GM12875 (cell line): ENCODE measurements around the gene LURAP1L.

Experiments
- H3K4me3 ChIP-seq: one replicate; pipeline ENCODE4 v1.5.1; 2011; ENCODE audit warnings: low read depth, low read length, control low read depth
- TF ChIP-seq, protein P1 (sequence below): IDR thresholded peaks from 2 replicates; pipeline ENCODE4 v1.5.1; 2011; ENCODE audit warnings: low read depth, mild to moderate bottlenecking, control low read depth, inconsistent platforms, low read length, moderate library complexity, borderline replicate concordance; ENCODE audit not compliant: insufficient read depth

LURAP1L gene

DNA sequence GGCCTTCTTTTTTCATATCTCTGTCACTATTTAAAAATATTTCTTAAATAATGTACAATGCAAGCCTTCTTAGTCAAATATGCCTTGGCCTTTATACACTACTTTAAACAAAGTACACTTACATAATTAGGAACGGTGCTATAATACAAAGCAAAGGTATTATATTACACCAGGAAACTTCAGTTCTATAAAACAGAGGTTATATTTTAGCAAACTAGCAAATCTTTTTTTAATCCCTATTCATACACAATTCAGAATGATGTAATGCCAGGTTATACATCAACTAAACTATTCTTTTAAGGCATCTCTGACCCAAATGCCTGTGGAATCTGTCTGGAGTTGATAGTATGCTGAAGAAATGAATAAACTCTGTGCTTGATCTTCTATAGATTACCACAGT is 10.7 kb upstream of the LURAP1L start:
- TF ChIP-seq, protein P1, sequence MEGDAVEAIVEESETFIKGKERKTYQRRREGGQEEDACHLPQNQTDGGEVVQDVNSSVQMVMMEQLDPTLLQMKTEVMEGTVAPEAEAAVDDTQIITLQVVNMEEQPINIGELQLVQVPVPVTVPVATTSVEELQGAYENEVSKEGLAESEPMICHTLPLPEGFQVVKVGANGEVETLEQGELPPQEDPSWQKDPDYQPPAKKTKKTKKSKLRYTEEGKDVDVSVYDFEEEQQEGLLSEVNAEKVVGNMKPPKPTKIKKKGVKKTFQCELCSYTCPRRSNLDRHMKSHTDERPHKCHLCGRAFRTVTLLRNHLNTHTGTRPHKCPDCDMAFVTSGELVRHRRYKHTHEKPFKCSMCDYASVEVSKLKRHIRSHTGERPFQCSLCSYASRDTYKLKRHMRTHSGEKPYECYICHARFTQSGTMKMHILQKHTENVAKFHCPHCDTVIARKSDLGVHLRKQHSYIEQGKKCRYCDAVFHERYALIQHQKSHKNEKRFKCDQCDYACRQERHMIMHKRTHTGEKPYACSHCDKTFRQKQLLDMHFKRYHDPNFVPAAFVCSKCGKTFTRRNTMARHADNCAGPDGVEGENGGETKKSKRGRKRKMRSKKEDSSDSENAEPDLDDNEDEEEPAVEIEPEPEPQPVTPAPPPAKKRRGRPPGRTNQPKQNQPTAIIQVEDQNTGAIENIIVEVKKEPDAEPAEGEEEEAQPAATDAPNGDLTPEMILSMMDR, result no peak
- no peak overlapping the region for H3K4me3 ChIP-seq

DNA sequence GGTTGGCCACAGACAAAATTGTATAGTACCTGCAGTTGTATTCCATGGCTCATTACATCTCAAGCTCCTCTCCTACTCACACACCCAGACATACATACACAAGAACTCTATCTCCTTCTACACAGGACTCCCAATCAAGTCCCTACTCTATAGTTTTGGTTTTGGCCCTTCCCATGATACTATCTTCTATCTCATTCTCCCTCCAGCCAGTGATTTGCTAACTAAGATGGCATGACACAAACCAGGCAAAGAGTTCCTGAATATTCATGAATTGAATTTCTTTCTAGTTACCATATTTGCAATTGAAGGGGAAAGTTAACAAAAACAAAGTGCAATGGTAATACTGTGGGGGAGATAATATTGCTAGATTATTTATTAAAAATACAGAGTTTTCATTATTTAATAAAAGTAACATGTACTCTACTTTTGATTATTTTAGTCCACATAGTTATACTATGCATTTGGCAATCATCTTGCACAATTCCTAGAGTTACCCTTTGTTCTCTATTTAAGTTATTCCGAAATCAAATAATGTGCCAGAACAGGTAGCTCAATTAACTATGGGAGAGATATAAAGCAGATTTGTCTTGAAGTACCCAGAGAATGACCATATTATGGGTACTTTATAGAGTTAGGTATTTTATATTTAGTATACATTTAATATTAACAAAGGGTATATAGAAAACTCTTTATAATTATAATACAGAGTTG is 9.6 kb upstream of the LURAP1L start:
- TF ChIP-seq, protein P1, result no peak
- H3K4me3 ChIP-seq, result no peak overlapping the region

DNA sequence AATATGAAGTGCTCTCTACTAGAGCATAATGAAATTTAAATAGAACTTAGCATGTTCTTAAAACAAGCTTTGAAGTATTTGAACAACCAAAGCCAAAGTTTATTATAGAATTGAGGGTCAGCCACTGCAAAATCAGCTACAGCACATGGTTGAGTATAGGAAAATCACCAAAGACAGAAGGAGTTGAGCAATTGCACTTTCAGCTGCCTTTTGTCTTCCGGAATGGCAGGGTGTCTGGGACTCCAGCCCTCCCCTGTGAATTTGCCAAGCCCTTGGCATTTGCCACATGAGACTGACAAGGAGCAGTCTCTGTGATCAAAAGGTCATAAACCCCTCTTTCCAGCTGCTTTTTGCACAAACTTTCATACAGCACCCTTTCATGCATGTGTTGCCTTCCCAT is 8.5 kb upstream of the LURAP1L start:
- TF ChIP-seq, protein P1, result no peak
- no peak overlapping the region for H3K4me3 ChIP-seq

DNA sequence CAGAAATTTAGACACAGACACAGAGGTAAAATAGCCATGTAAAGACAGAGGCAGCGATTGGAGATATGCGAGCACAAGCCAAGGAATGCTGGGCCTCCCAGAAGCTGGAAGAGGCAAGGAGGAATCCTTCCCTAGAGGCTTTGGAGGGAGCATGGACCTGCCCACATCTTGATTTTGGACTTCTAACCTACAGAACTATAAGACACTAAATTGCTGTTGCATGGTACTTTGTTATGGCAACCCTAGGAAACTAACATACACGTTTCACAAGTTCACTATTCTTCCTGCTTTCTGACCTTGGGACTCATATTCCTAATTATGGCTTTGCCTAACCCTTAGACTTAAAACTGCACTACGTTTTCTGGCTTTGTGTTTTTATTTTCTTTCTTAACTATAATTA is 4.6 kb upstream of the LURAP1L start:
- TF ChIP-seq, protein P1, result no peak
- no peak overlapping the region for H3K4me3 ChIP-seq

DNA sequence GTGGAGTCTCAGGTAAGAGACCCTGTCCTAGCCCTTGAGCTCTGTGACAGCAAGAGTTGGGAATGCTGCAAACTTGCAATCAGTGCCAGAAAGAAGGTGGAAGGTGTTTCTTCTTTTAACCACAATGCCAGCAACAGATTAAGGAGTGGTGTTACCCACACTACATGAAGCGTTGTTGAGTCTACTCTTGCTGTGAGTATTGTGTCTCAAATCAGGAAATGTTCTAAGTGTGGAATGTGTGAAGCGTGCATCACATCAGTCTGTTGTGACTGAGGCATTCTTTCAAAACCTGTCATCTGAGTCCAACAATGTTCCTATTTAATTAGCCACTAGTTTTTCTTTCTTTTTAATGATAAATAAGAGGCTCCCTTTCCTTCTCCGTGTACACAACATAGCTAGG is 2.9 kb upstream of the LURAP1L start:
- TF ChIP-seq, protein P1, result no peak
- no peak overlapping the region for H3K4me3 ChIP-seq

DNA sequence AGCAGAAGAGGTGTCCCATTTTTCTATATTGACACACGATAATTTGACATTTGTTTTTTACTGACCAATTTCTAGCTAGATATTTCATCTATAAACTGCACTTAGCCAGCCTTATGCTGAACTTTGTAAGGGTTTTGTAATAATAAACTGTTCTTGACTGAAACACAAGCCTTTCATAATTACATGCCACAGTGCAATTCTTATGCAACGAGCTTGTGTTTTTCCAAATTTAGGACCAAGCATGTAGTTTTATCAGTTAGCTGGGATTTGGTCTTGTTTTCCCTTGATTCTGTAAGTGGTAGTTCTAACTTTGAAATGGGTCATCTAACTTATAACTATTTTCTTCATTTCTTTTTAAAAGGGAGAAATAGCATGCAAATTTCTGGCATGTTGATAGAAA is 1.3 kb upstream of the LURAP1L start:
- H3K4me3 ChIP-seq, result no peak overlapping the region
- TF ChIP-seq, protein P1, result no peak
